IMR-90 (cell line): ENCODE results near the gene BARX1. TPM values are rescaled to one million over a fixed set of nuclear protein-coding genes. Genes with fewer than 3 reads are reported as not detected.

Source experiments
- ATAC-seq: fragments of 200-7000 bp; cut with Tn5 transposase; 2 replicates; pipeline ENCODE4 v1.9.1; 2020; ENCODE audit warnings: low read depth, mild to moderate bottlenecking, moderate library complexity
- BruUV-seq: library from RNA; stranded (reverse); fragments of 400-500 nt; replicated peaks from 2 replicates; lab custom pipeline; 2021; lab: Mats Ljungman, UMichigan
- CTCF ChIA-PET: fragments of 300-600 bp; formaldehyde crosslinking; extraction: SDS; loops from one replicate; lab custom pipeline; 2021; ENCODE audit warnings: antibody characterized with exemption; lab: Yijun Ruan, JAX
- POLR2A ChIA-PET: fragments of 300-600 bp; sonication (Branson Sonifier 250); formaldehyde crosslinking; loops from one replicate; lab custom pipeline; 2022; ENCODE audit warnings: antibody characterized with exemption; ENCODE audit not compliant: unreplicated experiment; lab: Charles Lee
- DNase-seq: peaks from one replicate; pipeline ENCODE4 v3.0.0; 2013
- H2AFZ ChIP-seq: replicated peaks from 2 replicates; pipeline ENCODE3; 2013; ENCODE audit warnings: low read length, mild to moderate bottlenecking; ENCODE audit not compliant: poor library complexity
- H2AK5ac ChIP-seq: 2 replicates; pipeline ENCODE4 v1.6.1; 2013; ENCODE audit warnings: low read depth, low read length, inconsistent platforms
- H2AK9ac ChIP-seq: replicated peaks from 2 replicates; pipeline ENCODE3; 2013; ENCODE audit warnings: mild to moderate bottlenecking, low read depth, low read length, moderate library complexity; ENCODE audit not compliant: poor library complexity
- H2BK120ac ChIP-seq: 2 replicates; pipeline ENCODE4 v1.6.1; 2013; ENCODE audit warnings: low read depth, low read length, inconsistent platforms
- H2BK15ac ChIP-seq: 3 replicates; pipeline ENCODE4 v1.6.1; 2013; ENCODE audit warnings: low read depth, low read length, inconsistent platforms
- H2BK20ac ChIP-seq: 2 replicates; pipeline ENCODE4 v1.6.1; 2013; ENCODE audit warnings: low read depth, mild to moderate bottlenecking, inconsistent platforms, low read length, moderate library complexity
- H2BK5ac ChIP-seq: 2 replicates; pipeline ENCODE4 v1.6.1; 2013; ENCODE audit warnings: mild to moderate bottlenecking, low read depth, low read length, inconsistent platforms; ENCODE audit not compliant: poor library complexity, severe bottlenecking
- H3K14ac ChIP-seq: replicated peaks from 2 replicates; pipeline ENCODE4 v1.6.1; 2013; ENCODE audit warnings: low read depth, low read length, inconsistent platforms
- H3K18ac ChIP-seq: 2 replicates; pipeline ENCODE4 v1.6.1; 2013; ENCODE audit warnings: low read depth, low read length, control low read depth
- H3K23ac ChIP-seq: 2 replicates; pipeline ENCODE4 v1.6.1; 2013; ENCODE audit warnings: low read depth, low read length, inconsistent platforms
- H3K27ac ChIP-seq: 2 replicates; pipeline ENCODE4 v1.5.1; 2013; ENCODE audit warnings: mild to moderate bottlenecking, control low read depth, low read length; ENCODE audit not compliant: insufficient read depth
- H3K27me3 ChIP-seq: 2 replicates; pipeline ENCODE4 v1.6.1; 2013; ENCODE audit warnings: low read length; ENCODE audit not compliant: control insufficient read depth, insufficient read depth
- H3K36me3 ChIP-seq: 2 replicates; pipeline ENCODE4 v1.6.1; 2013; ENCODE audit warnings: low read length, mixed read lengths; ENCODE audit not compliant: control insufficient read depth, insufficient read depth
- H3K4ac ChIP-seq: 2 replicates; pipeline ENCODE4 v1.6.1; 2013; ENCODE audit warnings: low read depth, low read length, inconsistent platforms
- H3K4me1 ChIP-seq: 2 replicates; pipeline ENCODE4 v1.6.1; 2013; ENCODE audit warnings: low read length, mixed read lengths; ENCODE audit not compliant: control insufficient read depth, insufficient read depth
- H3K4me2 ChIP-seq: 2 replicates; pipeline ENCODE4 v1.6.1; 2013; ENCODE audit warnings: low read depth, mild to moderate bottlenecking, control low read depth, low read length, moderate library complexity
- H3K4me3 ChIP-seq: 2 replicates; pipeline ENCODE4 v1.5.1; 2013; ENCODE audit warnings: low read depth, mild to moderate bottlenecking, control low read depth, low read length, moderate library complexity; ENCODE audit not compliant: insufficient read depth
- H3K56ac ChIP-seq: 2 replicates; pipeline ENCODE4 v1.6.1; 2013; ENCODE audit warnings: low read length, inconsistent platforms; ENCODE audit not compliant: insufficient read depth; ENCODE audit errors: extremely low read depth
- H3K79me1 ChIP-seq, 2 experiments: 2 replicates each; pipeline ENCODE4 v1.6.1; 2013; ENCODE audit warnings: low read length in 2 of 2, inconsistent platforms in 1 of 2, low read depth in 1 of 2
- H3K9ac ChIP-seq: 2 replicates; pipeline ENCODE4 v1.6.1; 2013; ENCODE audit warnings: low read depth, low read length, control low read depth
- H3K9me1 ChIP-seq: 2 replicates; pipeline ENCODE4 v1.6.1; 2013; ENCODE audit warnings: low read length, inconsistent platforms; ENCODE audit not compliant: insufficient read depth
- H3K9me3 ChIP-seq: 2 replicates; pipeline ENCODE4 v1.6.1; 2013; ENCODE audit warnings: low read length; ENCODE audit not compliant: control insufficient read depth, insufficient read depth
- H4K20me1 ChIP-seq: 2 replicates; pipeline ENCODE4 v1.6.1; 2013; ENCODE audit warnings: low read length, inconsistent platforms; ENCODE audit not compliant: insufficient read depth
- H4K5ac ChIP-seq: 2 replicates; pipeline ENCODE4 v1.6.1; 2013; ENCODE audit warnings: mild to moderate bottlenecking, low read depth, low read length, control low read depth
- H4K8ac ChIP-seq, 2 experiments: 2 replicates each; pipeline ENCODE4 v1.6.1; 2013; ENCODE audit warnings: low read depth in 2 of 2, low read length in 2 of 2, control low read depth in 1 of 2, inconsistent platforms in 1 of 2
- H4K91ac ChIP-seq: 2 replicates; pipeline ENCODE4 v1.6.1; 2013; ENCODE audit warnings: low read depth, low read length, inconsistent platforms; ENCODE audit not compliant: insufficient read depth
- CEBPB ChIP-seq: IDR thresholded peaks from 2 replicates; pipeline ENCODE4 v1.6.1; 2012; ENCODE audit warnings: low read depth, low read length, improper control_type of control experiment
- CHD1 ChIP-seq: IDR thresholded peaks from 2 replicates; pipeline ENCODE4 v1.6.1; 2012; ENCODE audit warnings: low read depth, low read length, improper control_type of control experiment
- CTCF ChIP-seq: conservative IDR thresholded peaks from 2 replicates; pipeline ENCODE4 v1.5.1; 2012; ENCODE audit warnings: mild to moderate bottlenecking, low read depth, low read length, improper control_type of control experiment
- ELK1 ChIP-seq: fragments of 150-350 bp; IDR thresholded peaks from 2 replicates; pipeline ENCODE4 v1.6.1; 2016; ENCODE audit warnings: low read depth, mild to moderate bottlenecking, low read length, moderate library complexity, borderline replicate concordance
- FOS ChIP-seq: fragments of 150-350 bp; IDR thresholded peaks from 2 replicates; pipeline ENCODE4 v1.6.1; 2016; ENCODE audit warnings: low read depth, low read length
- MAFK ChIP-seq: IDR thresholded peaks from 2 replicates; pipeline ENCODE4 v1.6.1; 2012; ENCODE audit warnings: low read depth, low read length, improper control_type of control experiment
- MAZ ChIP-seq: IDR thresholded peaks from 2 replicates; pipeline ENCODE4 v1.6.1; 2012; ENCODE audit warnings: low read depth, mild to moderate bottlenecking, low read length, improper control_type of control experiment, moderate library complexity, borderline replicate concordance
- MXI1 ChIP-seq: IDR thresholded peaks from 2 replicates; pipeline ENCODE4 v1.6.1; 2012; ENCODE audit warnings: low read depth, mild to moderate bottlenecking, low read length, moderate library complexity, borderline replicate concordance
- POLR2A ChIP-seq: IDR thresholded peaks from 2 replicates; pipeline ENCODE4 v1.6.1; 2012; ENCODE audit warnings: mild to moderate bottlenecking, low read depth, low read length
- RAD21 ChIP-seq: IDR thresholded peaks from 2 replicates; pipeline ENCODE4 v1.6.1; 2012; ENCODE audit warnings: low read length, improper control_type of control experiment
- RCOR1 ChIP-seq: IDR thresholded peaks from 2 replicates; pipeline ENCODE4 v1.6.1; 2012; ENCODE audit warnings: mild to moderate bottlenecking, low read length, improper control_type of control experiment; ENCODE audit not compliant: insufficient replicate concordance
- RFX5 ChIP-seq: IDR thresholded peaks from 2 replicates; pipeline ENCODE4 v1.8.0; 2012; ENCODE audit warnings: low read depth, mild to moderate bottlenecking, low read length, moderate library complexity
- SMC3 ChIP-seq: fragments of 150-350 bp; IDR thresholded peaks from 2 replicates; pipeline ENCODE4 v1.6.1; 2016; ENCODE audit warnings: low read depth, mild to moderate bottlenecking, antibody characterized with exemption, low read length, moderate library complexity
- WGBS, 2 experiments: methylation state at CpG; one replicate each; pipeline versions ENCODE4 v1.1.5 to v1.1.7; 2013; ENCODE audit warnings: missing lambda C conversion rate in 2 of 2; ENCODE audit not compliant: insufficient read length in 1 of 2; ENCODE audit errors: extremely low coverage in 2 of 2; 5-methylcytosine and 5-hydroxymethylcytosine counted together
- dilution Hi-C: fragments of 300-500 bp; cut with HindIII; formaldehyde crosslinking; loops from one replicate; pipeline ENCODE4 v1.14.3; 2018; ENCODE audit warnings: low sequenced_read_pairs; ENCODE audit not compliant: unreplicated experiment
- in situ Hi-C: fragments of 300-500 bp; cut with MboI; formaldehyde crosslinking; loops from 3 replicates; pipeline ENCODE4 v1.14.3; 2019; ENCODE audit warnings: low sequenced_read_pairs, inconsistent platforms, mixed read lengths
- intact Hi-C: fragments of 100-400 bp; cut with micrococcal nuclease; formaldehyde crosslinking; loops from 2 replicates; pipeline ENCODE4 v1.10.0; 2022
- polyA plus RNA-seq, 3 experiments: library from polyadenylated mRNA; depleted of rRNA; stranded (reverse); fragments of >200 nt; gene quantifications; 2 replicates each; pipeline ENCODE4 v1.2.3, GENCODE V29; 2012; ENCODE audit warnings: low replicate concordance in 1 of 3
- total RNA-seq: library from RNA; depleted of rRNA; stranded (reverse); fragments of >200 nt; gene quantifications from 2 replicates; pipeline ENCODE4 v1.2.3, GENCODE V29; 2012

The BARX1 gene
- total and polyA plus RNA-seq, 2 of the 4 experiments (the other 2 are of a cell fraction): not detected

- no peaks in the 10 kb centered on the region for H3K9me1 ChIP-seq
- no peak overlapping the region for H3K18ac ChIP-seq
- H3K27ac ChIP-seq: no peak overlapping the region
- no peak overlapping the region for H3K23ac ChIP-seq
- H4K20me1 ChIP-seq: no peaks in the 10 kb centered on the region; the same call in none of the 2 replicates
- H3K4me3 ChIP-seq: no peak overlapping the region
- no TSS peak for BruUV-seq
- intact Hi-C loops: loop anchor here (5.0 to 10.0 kb wide), 3 partner anchors 133 to 796 kb away; no protein-coding TSS in a partner anchor
- no peak overlapping the region for H2BK20ac ChIP-seq
- H3K4me1 ChIP-seq: peaks cover 1% of the 10 kb centered on the region; the same call in 1 of the 2 replicates
- peaks cover 74% of the 10 kb centered on the region for H3K27me3 ChIP-seq
- CTCF ChIA-PET: interaction anchor here (0.6 kb wide), 1 partner anchor 42 kb away, joined by 3 read pairs; no protein-coding TSS in a partner anchor
- no peak overlapping the region for H2BK15ac ChIP-seq
- no peaks in the 10 kb centered on the region for H3K79me1 ChIP-seq
- DNase-seq (no peak), ATAC-seq (no peak)
- H2AFZ ChIP-seq: peak overlapping the region; percentile 12
- dilution Hi-C loops: no loop called here
- no peak overlapping the region for H3K9ac ChIP-seq
- no peak overlapping the region for H2AK5ac ChIP-seq
- no peak overlapping the region for H2BK5ac ChIP-seq
- H2BK120ac ChIP-seq: no peak overlapping the region
- H4K5ac ChIP-seq: no peak overlapping the region
- TF ChIP-seq MAFK (no peak), MAZ (no peak), SMC3 (no peak), MXI1 (no peak), RCOR1 (no peak), RFX5 (no peak), ELK1 (no peak), CTCF (no peak), RAD21 (no peak), FOS (no peak), CHD1 (no peak), CEBPB (no peak), POLR2A (no peak)
- H4K8ac ChIP-seq: no peak overlapping the region
- in situ Hi-C loops: loop anchor here (5.0 to 25.0 kb wide), 3 partner anchors 268 to 798 kb away; no protein-coding TSS in a partner anchor
- no peak overlapping the region for H4K91ac ChIP-seq
- no peak overlapping the region for H3K4me2 ChIP-seq
- H3K9me3 ChIP-seq: no peaks in the 10 kb centered on the region; the same call in 1 of the 2 replicates
- no peak overlapping the region for H3K56ac ChIP-seq
- H3K4ac ChIP-seq: no peak overlapping the region
- POLR2A ChIA-PET: no interaction called here
- H3K36me3 ChIP-seq: no peaks in the 10 kb centered on the region
- 5% methylated on average over 12 of the region's 63 CpGs; no CpG with 5 or more reads in 1 of the 2 experiments for WGBS, 2 experiments
- no peak overlapping the region for H3K14ac ChIP-seq
- H2AK9ac ChIP-seq: no peak overlapping the region
Observed at GRCh38 chr9:93960221-93960970, 5.2 kb upstream of the BARX1 start.
